Choroid plexus epithelial cell (primary cell): Measurements from ENCODE around the gene ISYNA1.

Source experiments
- DNase-seq: peaks from one replicate; pipeline ENCODE4 v3.0.0-alpha.2; 2010; ENCODE audit warnings: low read depth
- H3K4me3 ChIP-seq: 2 replicates; pipeline ENCODE4 v1.5.1; 2011; ENCODE audit warnings: low read depth, mild to moderate bottlenecking, control low read depth, low read length, moderate library complexity
- TF ChIP-seq, protein P1 (sequence below): conservative IDR thresholded peaks from 2 replicates; pipeline ENCODE4 v1.5.1; 2011; ENCODE audit warnings: low read depth, mild to moderate bottlenecking, control low read depth, inconsistent platforms, low read length, moderate library complexity

ISYNA1 gene

DNA sequence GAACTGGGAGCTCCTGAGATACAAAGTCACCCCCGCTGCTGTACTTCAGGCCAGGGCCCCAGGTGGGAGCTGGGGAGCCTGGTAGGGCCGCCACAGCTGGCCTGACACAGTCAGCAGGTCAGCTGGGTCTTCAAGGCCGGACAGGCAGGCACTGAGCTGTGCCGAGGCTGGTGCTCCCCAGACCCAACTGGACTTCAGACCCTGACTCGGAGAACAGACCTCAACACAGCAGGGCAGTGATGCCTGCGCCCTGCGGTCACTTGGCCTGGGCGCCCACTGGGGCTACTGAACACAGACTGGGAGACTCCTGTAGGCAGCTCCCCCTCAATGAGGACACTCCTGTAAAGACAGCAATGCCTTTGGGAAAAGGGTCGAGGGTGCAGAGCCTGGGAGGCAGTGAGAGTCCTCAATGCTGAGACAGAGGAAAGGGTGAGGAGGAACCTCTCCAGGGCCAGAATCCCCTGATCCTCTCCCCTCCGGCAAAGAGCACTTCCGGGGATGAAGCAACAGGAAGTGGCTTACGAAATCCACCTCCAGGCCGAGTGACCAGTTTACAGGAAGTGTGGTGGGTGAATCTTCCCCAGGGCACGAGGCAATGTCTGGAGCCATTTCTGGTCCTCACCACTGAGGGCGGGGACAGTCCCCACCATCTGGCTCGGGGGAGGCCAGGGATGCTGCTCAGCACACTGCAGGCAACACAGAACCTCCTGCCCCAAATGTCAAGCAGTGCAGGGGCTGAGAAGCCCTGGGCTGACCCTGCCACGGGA lies 40.8 kb upstream of the ISYNA1 start:
- no peak overlapping the region for H3K4me3 ChIP-seq
- TF ChIP-seq, protein P1, sequence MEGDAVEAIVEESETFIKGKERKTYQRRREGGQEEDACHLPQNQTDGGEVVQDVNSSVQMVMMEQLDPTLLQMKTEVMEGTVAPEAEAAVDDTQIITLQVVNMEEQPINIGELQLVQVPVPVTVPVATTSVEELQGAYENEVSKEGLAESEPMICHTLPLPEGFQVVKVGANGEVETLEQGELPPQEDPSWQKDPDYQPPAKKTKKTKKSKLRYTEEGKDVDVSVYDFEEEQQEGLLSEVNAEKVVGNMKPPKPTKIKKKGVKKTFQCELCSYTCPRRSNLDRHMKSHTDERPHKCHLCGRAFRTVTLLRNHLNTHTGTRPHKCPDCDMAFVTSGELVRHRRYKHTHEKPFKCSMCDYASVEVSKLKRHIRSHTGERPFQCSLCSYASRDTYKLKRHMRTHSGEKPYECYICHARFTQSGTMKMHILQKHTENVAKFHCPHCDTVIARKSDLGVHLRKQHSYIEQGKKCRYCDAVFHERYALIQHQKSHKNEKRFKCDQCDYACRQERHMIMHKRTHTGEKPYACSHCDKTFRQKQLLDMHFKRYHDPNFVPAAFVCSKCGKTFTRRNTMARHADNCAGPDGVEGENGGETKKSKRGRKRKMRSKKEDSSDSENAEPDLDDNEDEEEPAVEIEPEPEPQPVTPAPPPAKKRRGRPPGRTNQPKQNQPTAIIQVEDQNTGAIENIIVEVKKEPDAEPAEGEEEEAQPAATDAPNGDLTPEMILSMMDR = no peak
- DNase-seq = peak; percentile 89

DNA sequence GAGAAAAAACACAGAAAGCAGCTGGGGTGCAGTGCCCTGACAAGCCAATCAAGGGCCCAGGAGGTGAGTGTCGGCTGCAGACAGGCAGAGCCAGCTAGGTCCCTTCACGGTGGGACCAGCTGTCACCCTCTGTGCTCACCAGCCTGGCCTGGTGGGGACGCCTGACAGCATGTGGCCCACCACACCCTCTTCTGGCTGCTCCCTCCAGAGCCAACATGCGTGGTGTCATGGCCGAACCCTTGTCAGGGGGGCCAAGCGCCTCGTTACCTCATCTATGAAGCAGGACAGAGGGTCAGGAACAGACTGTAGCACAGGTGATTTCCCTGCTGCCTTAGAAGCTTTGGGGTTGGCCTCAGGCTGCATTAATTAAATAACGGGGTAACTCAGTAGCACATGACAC lies 40.0 kb upstream of the ISYNA1 start:
- no peak for DNase-seq
- no peak overlapping the region for H3K4me3 ChIP-seq
- TF ChIP-seq, protein P1 = no peak

- TF ChIP-seq, protein P1 = peak; percentile 57
Observed at GRCh38 chr19:18477042-18477779, 39.3 kb upstream of the ISYNA1 start.

DNA sequence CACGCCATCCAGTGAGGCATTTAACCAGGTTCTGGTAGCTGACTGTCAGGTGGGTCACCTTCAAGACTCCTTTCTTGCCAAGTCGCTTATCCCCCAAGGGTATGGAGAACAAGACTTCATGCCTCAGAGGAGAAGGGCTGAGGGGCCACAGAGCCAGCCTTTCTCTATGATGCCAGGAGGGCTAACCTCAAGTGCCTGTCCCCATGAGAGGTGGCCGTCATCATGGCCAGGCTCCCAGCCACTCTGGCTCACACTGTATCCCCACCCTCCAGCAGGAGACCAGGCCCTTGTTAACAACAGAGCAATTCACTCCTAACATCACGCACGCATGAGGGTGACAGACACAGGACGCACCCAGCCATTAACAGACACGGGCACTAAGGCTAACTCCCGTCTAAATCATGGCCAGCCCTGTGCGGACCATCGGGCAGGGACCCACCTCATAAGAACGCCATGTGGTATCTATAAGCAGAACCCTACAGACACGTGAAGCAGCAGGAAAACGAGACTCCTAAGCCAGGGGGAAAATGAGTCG lies 38.6 kb upstream of the ISYNA1 start:
- no peak for DNase-seq
- no peak overlapping the region for H3K4me3 ChIP-seq
- TF ChIP-seq, protein P1 = no peak

More at GRCh38 chr19:18477042-18477779, 39.3 kb upstream of the ISYNA1 start:
- H3K4me3 ChIP-seq = no peak overlapping the region
- peak; percentile 56 for DNase-seq

GRCh38 chr19:18475762-18476331 lies 37.9 kb upstream of the ISYNA1 start:
- TF ChIP-seq, protein P1 = no peak
- DNase-seq = no peak
- no peak overlapping the region for H3K4me3 ChIP-seq

GRCh38 chr19:18475004-18475453 lies 37.1 kb upstream of the ISYNA1 start:
- H3K4me3 ChIP-seq = no peak overlapping the region
- TF ChIP-seq, protein P1 = no peak
- DNase-seq = no peak
